Left renal pelvis (tissue), 4 donors: ENCODE data around the gene ARAP1. TPM values are rescaled to one million over a fixed set of nuclear protein-coding genes. Genes with fewer than 3 reads are reported as not detected.

Source experiments
- DNase-seq, 4 donors: peaks; one replicate each; pipeline ENCODE4 v3.0.0-alpha.2; 2013; ENCODE audit warnings: low read depth in 4 of 4, low spot score in 3 of 4
- polyA plus RNA-seq, 4 donors: library from polyadenylated mRNA; unstranded; fragments of 120-200 nt; gene quantifications; one replicate each; pipeline ENCODE4 v1.2.1, GENCODE V29; 2013; ENCODE audit not compliant: insufficient read length in 4 of 4

The ARAP1 gene
- polyA plus RNA-seq, 4 donors: 68.3 to 108 (median 78.7) TPM

GRCh38 chr11:72745511-72745910, 6.7 kb downstream of the ARAP1 start:
- no peak for DNase-seq

DNA sequence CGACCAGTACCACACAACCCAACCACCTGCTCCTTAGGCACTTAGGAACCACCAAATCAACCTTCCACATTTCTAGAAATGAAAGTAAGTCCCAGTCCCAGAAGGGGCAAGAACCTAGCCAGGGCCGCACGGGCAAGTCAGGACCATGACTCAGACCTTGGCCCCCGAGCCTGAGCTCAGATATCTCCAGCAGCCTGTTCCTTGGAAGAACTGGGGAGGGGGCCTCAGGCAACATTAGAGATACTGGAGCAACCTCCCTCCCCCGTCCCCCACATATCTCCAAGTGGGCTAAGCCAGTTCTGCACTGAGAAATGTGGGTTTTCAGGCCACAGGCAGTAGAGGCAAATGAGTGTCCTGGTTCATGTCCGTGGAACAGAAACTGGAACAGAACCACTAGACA, 7.7 kb downstream of the ARAP1 start:
- no peak for DNase-seq

- DNase-seq: no peak
Measured at GRCh38 chr11:72743321-72744221, 8.6 kb downstream of the ARAP1 start.

DNA sequence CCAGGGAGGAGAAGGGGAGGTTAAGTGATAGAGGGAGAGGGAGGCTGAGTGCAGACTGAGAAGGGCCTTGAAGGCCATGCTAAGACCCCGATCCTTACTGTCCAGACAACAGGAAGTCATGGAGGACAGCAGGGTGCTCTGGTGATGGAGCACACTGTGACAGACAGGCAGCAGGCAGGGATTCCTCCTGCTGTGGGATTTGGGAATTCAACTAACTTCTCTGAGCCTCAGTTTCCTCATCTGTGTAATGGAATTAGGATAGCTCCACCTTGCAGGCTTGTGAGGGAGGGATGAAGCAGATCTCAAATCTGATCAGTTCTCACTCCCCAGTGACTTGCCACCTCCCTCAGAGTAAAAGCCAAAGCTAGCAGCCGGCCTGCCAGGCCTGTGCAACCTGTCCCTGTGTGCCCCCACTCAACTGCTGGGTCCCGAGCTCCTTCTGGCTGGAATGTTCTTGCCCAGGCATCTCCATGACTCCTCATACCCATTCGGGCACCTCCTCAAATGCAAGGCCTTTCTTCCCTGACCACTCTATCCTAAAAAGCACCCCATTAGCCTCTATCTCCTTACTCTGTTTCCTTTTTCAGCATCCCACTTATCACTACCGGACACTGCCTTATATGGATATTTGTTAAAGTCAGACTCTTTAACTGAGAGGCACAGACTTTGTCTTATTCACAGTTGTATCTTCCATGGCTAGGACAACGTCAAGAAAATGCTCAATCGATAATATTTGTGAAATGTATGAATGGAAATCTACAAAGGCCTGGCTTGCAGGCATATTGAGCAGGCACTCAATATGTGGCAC, 9.5 kb downstream of the ARAP1 start:
- DNase-seq: no peak

- no peak for DNase-seq
Measured at GRCh38 chr11:72741849-72742512, 10.2 kb downstream of the ARAP1 start.

DNA sequence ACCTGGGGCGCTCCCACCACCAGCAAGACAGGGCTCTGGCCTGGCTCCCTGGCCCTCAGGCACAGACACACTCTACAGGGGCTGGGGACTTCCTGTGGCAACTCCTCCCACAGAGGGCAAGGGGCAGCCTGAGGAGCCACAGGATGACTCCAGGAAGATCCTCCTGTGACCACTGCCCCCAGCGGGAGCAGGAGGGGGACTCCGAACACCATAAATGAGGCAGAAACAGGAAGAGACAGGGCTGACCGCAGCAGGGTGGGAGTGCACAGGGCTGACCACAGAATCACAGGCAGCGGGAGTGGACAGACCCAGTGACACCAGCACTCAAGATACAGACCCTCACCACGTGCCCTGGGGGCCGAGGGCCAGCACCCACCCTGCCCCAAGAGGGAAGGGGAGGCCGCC, 10.8 kb downstream of the ARAP1 start:
- DNase-seq: no peak

GRCh38 chr11:72740562-72741428, 11.4 kb downstream of the ARAP1 start:
- DNase-seq: no peak

DNA sequence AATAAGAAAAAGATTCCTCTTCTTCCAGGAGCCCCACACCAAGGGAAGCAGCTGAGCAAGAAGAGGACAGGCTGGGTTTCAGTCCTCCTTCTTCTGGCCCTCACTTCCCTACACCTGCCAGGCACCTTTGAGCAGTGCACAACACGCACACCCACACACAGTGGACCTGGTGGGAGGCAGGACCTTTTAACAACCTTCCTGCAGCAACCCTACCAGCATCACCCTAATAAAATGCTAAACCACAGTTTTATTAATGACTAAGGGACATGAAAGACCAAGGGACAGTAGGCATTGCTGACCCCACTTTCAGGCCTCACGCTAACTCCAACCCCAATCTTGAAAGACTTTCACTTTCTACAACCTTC, 12.2 kb downstream of the ARAP1 start:
- DNase-seq: no peak

DNA sequence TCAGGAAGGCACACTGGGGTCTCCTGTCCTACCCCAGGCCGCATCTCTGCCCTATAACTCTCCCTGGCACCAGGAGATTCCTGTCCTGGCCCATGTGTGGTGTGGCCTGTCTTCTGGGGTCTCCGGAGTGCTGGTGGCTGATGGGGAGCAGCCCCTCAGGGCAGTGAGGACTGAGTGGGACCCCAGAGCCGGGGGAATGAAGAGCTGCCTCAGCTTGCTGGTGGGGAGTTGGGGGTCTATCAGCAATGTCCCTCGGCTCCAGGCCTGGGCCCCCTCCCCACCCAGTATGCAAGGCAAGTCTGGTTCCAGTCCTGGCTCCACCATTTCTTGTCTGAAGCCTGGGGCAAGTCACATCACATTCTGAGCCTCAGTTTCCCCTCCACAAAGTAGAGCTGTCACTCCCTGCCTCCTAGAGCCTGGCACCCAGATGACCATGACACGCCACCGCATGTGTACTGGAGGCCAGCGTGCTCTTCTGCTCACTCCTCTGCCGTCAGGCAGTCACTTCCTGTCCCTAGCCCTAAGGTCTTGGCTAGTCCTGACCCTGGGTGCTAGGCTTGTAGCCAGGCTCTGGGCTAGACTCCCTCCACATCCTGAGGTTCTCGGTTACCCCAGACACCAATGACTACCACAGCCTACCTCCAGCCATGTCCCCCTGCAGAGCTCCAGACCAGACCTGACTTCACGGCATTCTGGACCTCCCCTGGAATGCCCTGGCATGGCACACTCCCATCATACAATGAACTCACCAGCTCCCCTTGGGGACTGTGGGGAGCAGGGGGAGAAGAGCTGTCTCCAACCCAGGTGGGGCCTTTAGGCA, 12.8 kb downstream of the ARAP1 start:
- no peak for DNase-seq

DNA sequence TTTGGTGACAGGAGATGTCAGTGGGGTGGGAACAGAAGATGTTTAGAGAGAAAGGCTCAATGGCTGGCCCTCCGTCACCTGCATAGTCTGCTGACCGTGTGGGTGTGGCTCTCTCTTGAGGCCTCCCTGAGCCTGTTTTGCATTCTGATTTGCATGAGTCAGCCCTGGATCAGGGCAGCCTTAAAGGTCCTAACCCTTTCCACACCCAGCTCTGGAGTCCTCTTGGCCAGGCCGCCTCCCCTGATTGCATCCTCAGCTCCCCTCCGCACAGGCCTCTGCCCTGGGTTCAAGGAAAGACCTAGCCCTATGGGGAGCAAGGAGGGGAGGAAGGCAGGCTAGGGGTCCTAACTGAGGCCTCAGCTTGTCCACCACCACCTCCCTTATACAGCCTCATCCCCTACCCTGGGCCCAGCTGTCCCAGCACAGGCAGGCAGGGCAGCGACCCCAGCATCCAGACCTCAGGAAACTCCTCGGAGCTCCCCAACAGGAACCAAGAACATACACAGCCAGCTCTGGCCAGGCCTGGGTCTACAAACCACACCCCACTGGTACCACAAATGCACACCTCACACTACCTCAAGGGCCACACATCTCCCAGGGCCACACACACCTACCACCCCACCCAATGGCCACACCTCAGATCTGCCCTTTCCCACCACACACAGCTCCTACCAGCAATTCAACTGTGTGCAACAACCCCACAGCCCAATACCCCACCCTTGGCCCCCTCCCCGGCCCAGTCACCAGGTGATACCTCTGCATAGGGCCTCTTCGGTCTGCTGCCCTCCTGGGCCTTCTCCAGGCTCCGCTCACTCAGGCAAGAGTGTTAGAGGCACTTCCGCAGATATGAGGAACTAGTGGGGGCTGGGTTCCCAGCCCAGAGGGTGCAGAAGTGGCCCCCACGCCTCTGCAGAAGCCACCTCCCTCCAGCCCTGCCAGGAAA, 13.7 kb downstream of the ARAP1 start:
- no peak for DNase-seq

DNA sequence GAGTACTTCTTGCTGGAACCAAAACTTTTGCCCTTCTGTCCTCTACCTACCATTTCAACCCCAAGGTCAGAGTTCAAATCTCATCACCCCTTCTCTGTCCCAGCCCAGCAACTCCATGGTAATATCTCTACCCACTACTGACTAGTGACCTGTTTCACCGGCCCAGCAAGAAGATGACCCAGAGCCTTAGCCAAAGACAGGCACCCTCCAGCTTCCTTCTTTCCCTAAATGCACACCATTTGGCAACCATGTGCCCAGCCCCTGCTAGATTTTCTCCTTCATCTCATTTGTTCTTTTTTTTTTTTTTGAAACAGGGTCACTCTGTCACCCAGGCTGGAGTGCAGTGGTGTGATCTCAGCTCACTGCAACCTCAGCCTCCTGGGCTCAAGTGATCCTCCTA, 14.9 kb downstream of the ARAP1 start:
- DNase-seq: no peak

GRCh38 chr11:72736452-72737069, 15.6 kb downstream of the ARAP1 start:
- DNase-seq: no peak

- no peak for DNase-seq
Measured at GRCh38 chr11:72735495-72736027, 16.6 kb downstream of the ARAP1 start.

- no peak for DNase-seq
Measured at GRCh38 chr11:72732329-72732728, 19.9 kb downstream of the ARAP1 start.

DNA sequence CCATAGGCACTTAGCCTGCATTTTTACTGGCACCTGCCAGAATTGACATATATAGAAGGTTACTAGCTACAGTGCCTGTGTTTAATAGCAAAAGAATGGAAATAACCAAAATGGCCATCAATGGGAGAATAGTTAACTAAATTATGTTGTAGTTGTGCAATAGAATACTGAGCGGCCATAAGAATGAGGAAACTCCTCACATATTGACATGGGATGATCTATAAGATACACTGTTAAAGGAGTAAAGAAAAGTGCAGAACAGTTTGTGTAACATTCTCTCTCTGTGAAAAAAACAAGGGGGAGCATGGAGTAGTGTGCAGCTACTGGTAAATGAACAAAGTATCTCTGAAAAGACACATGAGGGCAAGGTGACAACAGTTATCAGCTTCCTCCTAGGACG, 21.5 kb downstream of the ARAP1 start:
- no peak for DNase-seq

DNA sequence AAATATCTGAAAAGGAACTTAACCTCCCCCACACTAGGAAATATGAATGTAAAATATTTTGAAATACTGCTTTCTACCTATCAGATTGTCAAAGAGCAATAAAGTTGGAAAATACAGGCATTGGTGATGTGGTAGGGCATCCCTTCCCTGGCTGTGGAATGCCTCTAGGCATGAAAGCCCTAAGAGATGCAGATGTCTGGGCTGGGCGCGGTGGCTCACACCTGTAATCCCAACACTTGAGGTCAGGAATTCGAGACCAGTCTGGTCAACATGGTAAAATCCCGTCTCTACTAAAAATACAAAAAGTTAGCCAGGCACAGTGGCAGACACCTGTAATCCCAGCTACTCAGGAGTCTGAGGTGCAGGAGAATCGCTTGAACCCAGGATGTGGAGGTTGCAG, 22.0 kb downstream of the ARAP1 start:
- no peak for DNase-seq

GRCh38 chr11:72727521-72727920, 24.7 kb downstream of the ARAP1 start:
- no peak for DNase-seq
